SK-N-SH treated with all-trans-retinoic acid at 6 μM for 48 hours (cell line): ENCODE data around the gene SYNDIG1.

Source experiments
- ATAC-seq: fragments of 200-7000 bp; cut with Tn5 transposase; 3 replicates; pipeline ENCODE4 v1.9.1; 2020; ENCODE audit warnings: mild to moderate bottlenecking, moderate library complexity
- ARNTL ChIP-seq: fragments of 450-650 bp; formaldehyde crosslinking; IDR thresholded peaks from 2 replicates; pipeline ENCODE4 v1.5.0; 2020; ENCODE audit warnings: low read depth, mild to moderate bottlenecking, moderate library complexity, borderline replicate concordance
- BACH2 ChIP-seq: fragments of 250-450 bp; sonication (Bioruptor Pico); IDR thresholded peaks from 2 replicates; pipeline ENCODE4 v1.9.0; 2021; ENCODE audit warnings: mild to moderate bottlenecking, borderline replicate concordance
- CSDC2 ChIP-seq: fragments of 250-450 bp; sonication (Bioruptor Pico); IDR thresholded peaks from 2 replicates; pipeline ENCODE4 v1.5.0; 2020; ENCODE audit warnings: mild to moderate bottlenecking, moderate library complexity
- GLIS3 ChIP-seq: fragments of 250-450 bp; sonication (Bioruptor Pico); IDR thresholded peaks from 2 replicates; pipeline ENCODE4 v1.5.0; 2020; ENCODE audit warnings: mild to moderate bottlenecking, moderate library complexity
- ISL1 ChIP-seq: fragments of 250-450 bp; sonication (Bioruptor Pico); IDR thresholded peaks from 2 replicates; pipeline ENCODE4 v2.1.2; 2022; ENCODE audit warnings: mild to moderate bottlenecking, moderate library complexity
- PATZ1 ChIP-seq: fragments of 250-450 bp; sonication (Bioruptor Pico); IDR thresholded peaks from 2 replicates; pipeline ENCODE4 v1.8.0; 2020; ENCODE audit warnings: mild to moderate bottlenecking, moderate library complexity, borderline replicate concordance
- POU6F1 ChIP-seq: fragments of 250-450 bp; sonication (Bioruptor Pico); IDR thresholded peaks from 2 replicates; pipeline ENCODE4 v1.8.0; 2021; ENCODE audit warnings: low read depth, mild to moderate bottlenecking, moderate library complexity, borderline replicate concordance
- PPARA ChIP-seq: fragments of 250-450 bp; sonication (Bioruptor Pico); IDR thresholded peaks from 2 replicates; pipeline ENCODE4 v1.5.0; 2020; ENCODE audit warnings: mild to moderate bottlenecking, borderline replicate concordance
- RARB ChIP-seq: fragments of 250-450 bp; sonication (Bioruptor Pico); IDR thresholded peaks from 2 replicates; pipeline ENCODE4 v1.8.0; 2021; ENCODE audit warnings: mild to moderate bottlenecking, moderate library complexity
- SNAI2 ChIP-seq: fragments of 250-450 bp; sonication (Bioruptor Pico); IDR thresholded peaks from 2 replicates; pipeline ENCODE4 v1.5.0; 2020; ENCODE audit warnings: mild to moderate bottlenecking, moderate library complexity
- TCF4 ChIP-seq: fragments of 250-450 bp; sonication (Bioruptor Pico); IDR thresholded peaks from 2 replicates; pipeline ENCODE4 v1.8.0; 2021; ENCODE audit warnings: mild to moderate bottlenecking, moderate library complexity, borderline replicate concordance
- TOX ChIP-seq: fragments of 250-450 bp; sonication (Bioruptor Pico); IDR thresholded peaks from 2 replicates; pipeline ENCODE4 v1.8.0; 2021; ENCODE audit warnings: mild to moderate bottlenecking, moderate library complexity, borderline replicate concordance
- ZC3H10 ChIP-seq: fragments of 250-450 bp; sonication (Bioruptor Pico); IDR thresholded peaks from 2 replicates; pipeline ENCODE4 v1.5.1; 2021; ENCODE audit warnings: mild to moderate bottlenecking, moderate library complexity
- ZFP3 ChIP-seq: fragments of 250-450 bp; sonication (Bioruptor Pico); IDR thresholded peaks from 2 replicates; pipeline ENCODE4 v1.5.0; 2020; ENCODE audit warnings: mild to moderate bottlenecking, moderate library complexity
- ZFP30 ChIP-seq: fragments of 450-650 bp; formaldehyde crosslinking; IDR thresholded peaks from 2 replicates; pipeline ENCODE4 v1.5.0; 2022; ENCODE audit warnings: mild to moderate bottlenecking, moderate library complexity
- ZNF565 ChIP-seq: fragments of 450-650 bp; formaldehyde crosslinking; conservative IDR thresholded peaks from 2 replicates; pipeline ENCODE4 v1.5.0; 2020; ENCODE audit warnings: low read depth, mild to moderate bottlenecking, moderate library complexity
- ZNF70 ChIP-seq: fragments of 450-650 bp; formaldehyde crosslinking; IDR thresholded peaks from 2 replicates; pipeline ENCODE4 v1.5.0; 2020; ENCODE audit warnings: mild to moderate bottlenecking, moderate library complexity
- ZNF8 ChIP-seq: fragments of 450-650 bp; formaldehyde crosslinking; IDR thresholded peaks from 2 replicates; pipeline ENCODE4 v1.5.0; 2020; ENCODE audit warnings: mild to moderate bottlenecking, moderate library complexity
- TF ChIP-seq, protein P1 (sequence below): fragments of 250-450 bp; sonication (Bioruptor Pico); IDR thresholded peaks from 2 replicates; pipeline ENCODE4 v1.5.1; 2020; ENCODE audit warnings: low read depth, mild to moderate bottlenecking, moderate library complexity
- TF ChIP-seq, protein P2 (sequence below): fragments of 250-450 bp; sonication (Bioruptor Pico); IDR thresholded peaks from 2 replicates; pipeline ENCODE4 v1.5.0; 2020; ENCODE audit warnings: mild to moderate bottlenecking, moderate library complexity
- TF ChIP-seq, protein P3 (sequence below): fragments of 250-450 bp; sonication (Bioruptor Pico); IDR thresholded peaks from 2 replicates; pipeline ENCODE4 v1.5.1; 2021; ENCODE audit warnings: mild to moderate bottlenecking, moderate library complexity

SYNDIG1 gene

GRCh38 chr20:24640686-24641085 is 171.3 kb downstream of the SYNDIG1 start:
- TF ChIP-seq, protein P1, sequence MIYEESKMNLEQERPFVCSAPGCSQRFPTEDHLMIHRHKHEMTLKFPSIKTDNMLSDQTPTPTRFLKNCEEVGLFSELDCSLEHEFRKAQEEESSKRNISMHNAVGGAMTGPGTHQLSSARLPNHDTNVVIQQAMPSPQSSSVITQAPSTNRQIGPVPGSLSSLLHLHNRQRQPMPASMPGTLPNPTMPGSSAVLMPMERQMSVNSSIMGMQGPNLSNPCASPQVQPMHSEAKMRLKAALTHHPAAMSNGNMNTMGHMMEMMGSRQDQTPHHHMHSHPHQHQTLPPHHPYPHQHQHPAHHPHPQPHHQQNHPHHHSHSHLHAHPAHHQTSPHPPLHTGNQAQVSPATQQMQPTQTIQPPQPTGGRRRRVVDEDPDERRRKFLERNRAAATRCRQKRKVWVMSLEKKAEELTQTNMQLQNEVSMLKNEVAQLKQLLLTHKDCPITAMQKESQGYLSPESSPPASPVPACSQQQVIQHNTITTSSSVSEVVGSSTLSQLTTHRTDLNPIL (CRISPR knock-in tag): no peak
- TF ChIP-seq ARNTL (CRISPR knock-in tag): no peak
- no peak for TF ChIP-seq CSDC2 (CRISPR knock-in tag)
- TF ChIP-seq ZFP30: no peak
- no peak for TF ChIP-seq BACH2 (CRISPR knock-in tag)
- TF ChIP-seq, protein P2, sequence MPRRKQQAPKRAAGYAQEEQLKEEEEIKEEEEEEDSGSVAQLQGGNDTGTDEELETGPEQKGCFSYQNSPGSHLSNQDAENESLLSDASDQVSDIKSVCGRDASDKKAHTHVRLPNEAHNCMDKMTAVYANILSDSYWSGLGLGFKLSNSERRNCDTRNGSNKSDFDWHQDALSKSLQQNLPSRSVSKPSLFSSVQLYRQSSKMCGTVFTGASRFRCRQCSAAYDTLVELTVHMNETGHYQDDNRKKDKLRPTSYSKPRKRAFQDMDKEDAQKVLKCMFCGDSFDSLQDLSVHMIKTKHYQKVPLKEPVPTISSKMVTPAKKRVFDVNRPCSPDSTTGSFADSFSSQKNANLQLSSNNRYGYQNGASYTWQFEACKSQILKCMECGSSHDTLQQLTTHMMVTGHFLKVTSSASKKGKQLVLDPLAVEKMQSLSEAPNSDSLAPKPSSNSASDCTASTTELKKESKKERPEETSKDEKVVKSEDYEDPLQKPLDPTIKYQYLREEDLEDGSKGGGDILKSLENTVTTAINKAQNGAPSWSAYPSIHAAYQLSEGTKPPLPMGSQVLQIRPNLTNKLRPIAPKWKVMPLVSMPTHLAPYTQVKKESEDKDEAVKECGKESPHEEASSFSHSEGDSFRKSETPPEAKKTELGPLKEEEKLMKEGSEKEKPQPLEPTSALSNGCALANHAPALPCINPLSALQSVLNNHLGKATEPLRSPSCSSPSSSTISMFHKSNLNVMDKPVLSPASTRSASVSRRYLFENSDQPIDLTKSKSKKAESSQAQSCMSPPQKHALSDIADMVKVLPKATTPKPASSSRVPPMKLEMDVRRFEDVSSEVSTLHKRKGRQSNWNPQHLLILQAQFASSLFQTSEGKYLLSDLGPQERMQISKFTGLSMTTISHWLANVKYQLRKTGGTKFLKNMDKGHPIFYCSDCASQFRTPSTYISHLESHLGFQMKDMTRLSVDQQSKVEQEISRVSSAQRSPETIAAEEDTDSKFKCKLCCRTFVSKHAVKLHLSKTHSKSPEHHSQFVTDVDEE (CRISPR knock-in tag): no peak
- TF ChIP-seq GLIS3 (CRISPR knock-in tag): no peak
- TF ChIP-seq ISL1 (CRISPR knock-in tag): no peak
- ATAC-seq: no peak

- no peak for TF ChIP-seq SNAI2
- no peak for TF ChIP-seq ZFP3 (CRISPR knock-in tag)
- no peak for TF ChIP-seq ARNTL (CRISPR knock-in tag)
- TF ChIP-seq TOX (CRISPR knock-in tag): no peak
- TF ChIP-seq PPARA (CRISPR knock-in tag): no peak
- TF ChIP-seq ZNF565 (CRISPR knock-in tag): no peak
- TF ChIP-seq, protein P3, sequence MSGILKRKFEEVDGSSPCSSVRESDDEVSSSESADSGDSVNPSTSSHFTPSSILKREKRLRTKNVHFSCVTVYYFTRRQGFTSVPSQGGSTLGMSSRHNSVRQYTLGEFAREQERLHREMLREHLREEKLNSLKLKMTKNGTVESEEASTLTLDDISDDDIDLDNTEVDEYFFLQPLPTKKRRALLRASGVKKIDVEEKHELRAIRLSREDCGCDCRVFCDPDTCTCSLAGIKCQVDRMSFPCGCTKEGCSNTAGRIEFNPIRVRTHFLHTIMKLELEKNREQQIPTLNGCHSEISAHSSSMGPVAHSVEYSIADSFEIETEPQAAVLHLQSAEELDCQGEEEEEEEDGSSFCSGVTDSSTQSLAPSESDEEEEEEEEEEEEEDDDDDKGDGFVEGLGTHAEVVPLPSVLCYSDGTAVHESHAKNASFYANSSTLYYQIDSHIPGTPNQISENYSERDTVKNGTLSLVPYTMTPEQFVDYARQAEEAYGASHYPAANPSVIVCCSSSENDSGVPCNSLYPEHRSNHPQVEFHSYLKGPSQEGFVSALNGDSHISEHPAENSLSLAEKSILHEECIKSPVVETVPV (CRISPR knock-in tag): no peak
- TF ChIP-seq POU6F1 (CRISPR knock-in tag): no peak
- TF ChIP-seq ISL1 (CRISPR knock-in tag): no peak
- TF ChIP-seq, protein P1 (CRISPR knock-in tag): no peak
- TF ChIP-seq, protein P2 (CRISPR knock-in tag): no peak
- TF ChIP-seq RARB (CRISPR knock-in tag): no peak
- TF ChIP-seq BACH2 (CRISPR knock-in tag): no peak
- no peak for TF ChIP-seq PATZ1 (CRISPR knock-in tag)
- no peak for TF ChIP-seq CSDC2 (CRISPR knock-in tag)
- TF ChIP-seq TCF4 (CRISPR knock-in tag): no peak
- TF ChIP-seq ZNF70: no peak
- TF ChIP-seq ZC3H10 (CRISPR knock-in tag): no peak
- no peak for TF ChIP-seq ZNF8 (CRISPR knock-in tag)
- TF ChIP-seq ZFP30: no peak
Measured at GRCh38 chr20:24643731-24644626, 174.6 kb downstream of the SYNDIG1 start.

More at GRCh38 chr20:24643731-24644626, 174.6 kb downstream of the SYNDIG1 start:
- ATAC-seq: no peak
